ENCODE results near the gene TTLL7. TPM values are rescaled to one million over a fixed set of nuclear protein-coding genes. Genes with fewer than 3 reads are reported as not detected.

The TTLL7 gene
- total RNA-seq, 3 donors from 2014 or later, result 6.7 to 15.1 (median 10.8) TPM

- Histone ChIP-seq H3K4me1 (no peaks in the 10 kb centered on the region), H3K36me3 (no peaks in the 10 kb centered on the region), H3K27me3 (no peaks in the 10 kb centered on the region), H3K4me3 (no peak overlapping the region), H3K27ac (no peak overlapping the region), H3K9me3 (no peaks in the 10 kb centered on the region)
- DNase-seq (ENCODE audit: low spot score in 2 of 2), result no peak
- no peak for TF ChIP-seq POLR2A (IDR thresholded peaks at IDR 0.05)
- intact Hi-C loops (cut with DNase I; ENCODE audit: low total_unique reads), result no loop called here
These were observed 102.6 kb downstream of the TTLL7 start for GRCh38 chr1:83896299-83896698.

- no peak overlapping the region for H3K27ac ChIP-seq
- no peaks in the 10 kb centered on the region for H3K9me3 ChIP-seq
- no peaks in the 10 kb centered on the region for H3K36me3 ChIP-seq
- intact Hi-C loops (cut with DNase I; ENCODE audit: low total_unique reads), result no loop called here
- H3K4me3 ChIP-seq, result no peak overlapping the region
- no peaks in the 10 kb centered on the region for H3K4me1 ChIP-seq
- H3K27me3 ChIP-seq, result no peaks in the 10 kb centered on the region
- no peak for DNase-seq (ENCODE audit: low spot score in 2 of 2)
- no peak for TF ChIP-seq POLR2A (IDR thresholded peaks at IDR 0.05)
These were observed 109.2 kb downstream of the TTLL7 start for GRCh38 chr1:83889707-83890106.

GRCh38 chr1:83887483-83887882 lies 111.4 kb downstream of the TTLL7 start:
- intact Hi-C loops (cut with DNase I; ENCODE audit: low total_unique reads), result no loop called here
- no peak for TF ChIP-seq CTCF (IDR thresholded peaks at IDR 0.05)
- no peak for TF ChIP-seq POLR2A (IDR thresholded peaks at IDR 0.05)
- TF ChIP-seq POLR2AphosphoS5 (IDR thresholded peaks at IDR 0.05), result no peak
- no peak overlapping the region for H3K4me3 ChIP-seq
- no peak for DNase-seq (ENCODE audit: low spot score in 2 of 2)
- no peaks in the 10 kb centered on the region for H3K27me3 ChIP-seq
- no peaks in the 10 kb centered on the region for H3K36me3 ChIP-seq
- H3K27ac ChIP-seq, result no peak overlapping the region
- H3K4me1 ChIP-seq, result no peaks in the 10 kb centered on the region
- H3K9me3 ChIP-seq, result no peaks in the 10 kb centered on the region

GRCh38 chr1:83883979-83884378 lies 115.0 kb downstream of the TTLL7 start:
- H3K4me1 ChIP-seq, result no peaks in the 10 kb centered on the region
- no peak overlapping the region for H3K4me3 ChIP-seq
- DNase-seq (ENCODE audit: low spot score in 2 of 2), result no peak
- TF ChIP-seq CTCF (IDR thresholded peaks at IDR 0.05) (no peak), POLR2A (IDR thresholded peaks at IDR 0.05) (no peak), POLR2AphosphoS5 (IDR thresholded peaks at IDR 0.05) (no peak)
- H3K27ac ChIP-seq, result no peak overlapping the region
- intact Hi-C loops (cut with DNase I; ENCODE audit: low total_unique reads), result no loop called here
- H3K36me3 ChIP-seq, result no peaks in the 10 kb centered on the region
- H3K27me3 ChIP-seq, result no peaks in the 10 kb centered on the region
- no peaks in the 10 kb centered on the region for H3K9me3 ChIP-seq

- H3K4me3 ChIP-seq, result no peak overlapping the region
- intact Hi-C loops (cut with DNase I; ENCODE audit: low total_unique reads), result no loop called here
These were observed 116.0 kb downstream of the TTLL7 start for GRCh38 chr1:83882906-83883305.

GRCh38 chr1:83872515-83872914 lies 126.4 kb downstream of the TTLL7 start:
- no peaks in the 10 kb centered on the region for H3K27me3 ChIP-seq
- H3K9me3 ChIP-seq, result no peaks in the 10 kb centered on the region
- no peak overlapping the region for H3K27ac ChIP-seq
- no peak overlapping the region for H3K4me3 ChIP-seq
- no peaks in the 10 kb centered on the region for H3K36me3 ChIP-seq
- intact Hi-C loops (cut with DNase I; ENCODE audit: low total_unique reads), result no loop called here
- no peak for DNase-seq (ENCODE audit: low spot score in 2 of 2)
- no peaks in the 10 kb centered on the region for H3K4me1 ChIP-seq
- TF ChIP-seq POLR2A (IDR thresholded peaks at IDR 0.05) (no peak), POLR2AphosphoS5 (IDR thresholded peaks at IDR 0.05) (no peak), CTCF (IDR thresholded peaks at IDR 0.05) (no peak)

More at GRCh38 chr1:83882906-83883305, 116.0 kb downstream of the TTLL7 start:
- Histone ChIP-seq H3K27me3 (no peaks in the 10 kb centered on the region), H3K9me3 (no peaks in the 10 kb centered on the region), H3K36me3 (no peaks in the 10 kb centered on the region), H3K4me1 (no peaks in the 10 kb centered on the region), H3K27ac (no peak overlapping the region)
- no peak for DNase-seq (ENCODE audit: low spot score in 2 of 2)
- TF ChIP-seq POLR2A (IDR thresholded peaks at IDR 0.05) (no peak), CTCF (IDR thresholded peaks at IDR 0.05) (no peak), POLR2AphosphoS5 (IDR thresholded peaks at IDR 0.05) (no peak)
